RWPE1 (cell line): ENCODE results near the gene C3orf20.

Experiments used
- CTCF ChIA-PET: fragments of 350-600 bp; sonication (Branson Sonifier 250); formaldehyde crosslinking; extraction: SDS; loops from one replicate; lab custom pipeline; 2021; lab: Yijun Ruan, JAX
- POLR2A ChIA-PET: fragments of 400-600 bp; formaldehyde crosslinking; extraction: SDS; loops from one replicate; lab custom pipeline; 2020; ENCODE audit warnings: antibody characterized with exemption; ENCODE audit not compliant: low non-redundant PET; lab: Yijun Ruan, JAX
- DNase-seq: peaks from one replicate; pipeline ENCODE4 v3.0.0; 2012; ENCODE audit warnings: low spot score
- H3K27ac ChIP-seq: fragments of 450-650 bp; 2 replicates; pipeline ENCODE4 v1.5.1; 2017
- CTCF ChIP-seq: fragments of 450-650 bp; conservative IDR thresholded peaks from 2 replicates; pipeline ENCODE4 v1.5.1; 2017; ENCODE audit warnings: low read depth, mild to moderate bottlenecking

C3orf20 gene

GRCh38 chr3:14771593-14772497 is 96.9 kb downstream of the C3orf20 start:
- POLR2A ChIA-PET, result no interaction called here
- CTCF ChIA-PET, result no interaction called here
- no peak overlapping the region for H3K27ac ChIP-seq
- no peak for TF ChIP-seq CTCF
- DNase-seq, result no peak

DNA sequence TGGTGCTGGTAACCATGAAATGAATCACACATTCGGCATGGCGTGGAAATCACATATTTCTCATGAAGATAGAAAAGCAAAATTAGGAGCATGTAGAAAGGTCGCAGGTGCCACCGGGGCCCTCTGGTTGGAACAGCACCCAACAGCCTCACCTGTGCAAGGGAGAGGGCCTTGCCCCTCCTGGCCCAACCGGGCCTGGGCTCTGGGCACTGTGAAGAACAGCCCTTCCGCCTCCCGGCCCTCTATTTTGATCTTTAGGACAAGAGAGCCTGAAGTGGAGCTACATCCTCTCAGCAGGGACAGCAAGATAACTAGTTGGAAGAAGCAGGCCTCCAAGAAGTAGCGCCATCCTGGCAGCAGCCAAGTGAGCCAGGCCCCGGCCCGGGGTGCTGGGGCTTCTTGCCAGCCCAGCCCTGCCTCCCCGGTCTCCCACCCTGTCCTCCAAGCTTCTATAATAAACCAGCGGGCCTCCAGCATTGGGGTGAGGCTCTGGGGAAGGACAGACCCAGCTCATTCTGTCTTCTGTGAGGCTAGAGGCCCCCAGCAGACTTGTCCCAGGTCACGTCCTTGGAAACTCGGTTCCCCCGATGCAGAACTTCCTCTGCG is 97.7 kb downstream of the C3orf20 start:
- H3K27ac ChIP-seq, result no peak overlapping the region
- no peak for DNase-seq
- TF ChIP-seq CTCF, result no peak
- POLR2A ChIA-PET, result no interaction called here
- CTCF ChIA-PET, result no interaction called here

GRCh38 chr3:14773281-14773680 is 98.3 kb downstream of the C3orf20 start:
- no peak overlapping the region for H3K27ac ChIP-seq
- CTCF ChIA-PET, result no interaction called here
- POLR2A ChIA-PET, result no interaction called here
- no peak for DNase-seq
- TF ChIP-seq CTCF, result no peak

- ChIA-PET POLR2A (no interaction called here), CTCF (no interaction called here)
- no peak overlapping the region for H3K27ac ChIP-seq
- no peak for TF ChIP-seq CTCF
- no peak for DNase-seq
Measured at GRCh38 chr3:14773691-14774128, 98.8 kb downstream of the C3orf20 start.

GRCh38 chr3:14774431-14774830 is 99.5 kb downstream of the C3orf20 start:
- ChIA-PET CTCF (interaction anchor here (0.7 kb wide), 1 partner anchor 822 kb away, joined by 3 read pairs; no protein-coding TSS in a partner anchor), POLR2A (no interaction called here)
- TF ChIP-seq CTCF, result no peak
- no peak overlapping the region for H3K27ac ChIP-seq
- no peak for DNase-seq

GRCh38 chr3:14775011-14775410 is 100.1 kb downstream of the C3orf20 start:
- TF ChIP-seq CTCF, result no peak
- CTCF ChIA-PET, result interaction anchor here (0.7 kb wide), 1 partner anchor 822 kb away, joined by 3 read pairs; no protein-coding TSS in a partner anchor
- no peak for DNase-seq
- no peak overlapping the region for H3K27ac ChIP-seq
- POLR2A ChIA-PET, result no interaction called here
